ENCODE results near the gene CABLES1.
"Not testable (repeated sequence)": the region's sequence is repeated elsewhere in the genome, so short reads cannot be mapped to it uniquely, and the experiment has no call there.

CABLES1 gene

DNA sequence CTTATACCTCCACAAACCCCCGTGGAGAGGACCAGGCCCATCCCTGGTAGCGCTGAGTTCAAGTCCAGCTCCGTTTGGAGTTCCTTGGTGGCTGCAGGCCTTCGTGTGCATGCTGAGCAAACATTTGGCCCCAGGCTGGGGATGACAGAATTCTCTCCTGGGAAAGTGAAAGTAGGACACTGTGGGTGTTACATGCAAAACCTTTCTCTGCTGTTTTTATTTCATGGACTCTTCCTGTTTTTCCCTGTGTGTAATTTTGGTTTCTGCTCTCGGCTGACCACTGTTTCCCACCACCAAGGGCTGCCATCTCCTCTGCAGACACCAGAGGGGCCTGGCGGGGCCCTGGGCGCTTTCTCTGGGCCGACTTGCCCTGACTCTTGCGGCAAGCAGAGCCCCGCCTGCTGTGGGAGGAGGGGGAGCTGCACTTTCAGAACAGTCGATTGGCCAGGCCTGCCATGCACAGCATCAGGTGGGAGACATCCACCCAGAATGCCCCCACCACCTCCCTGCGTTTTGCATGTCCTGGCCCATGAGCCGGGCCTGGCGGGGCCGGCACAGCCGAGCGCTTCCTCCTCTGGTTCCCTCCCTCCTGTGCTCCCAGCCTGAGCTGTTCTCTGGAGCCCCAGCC, 102.4 kb downstream of the CABLES1 start:
- peak; percentile 58 for DNase-seq (ENCODE audit: low read depth)
- peak overlapping the region; percentile 44 for H3K4me3 ChIP-seq (ENCODE audit: low read length)
- TF ChIP-seq, protein P1, sequence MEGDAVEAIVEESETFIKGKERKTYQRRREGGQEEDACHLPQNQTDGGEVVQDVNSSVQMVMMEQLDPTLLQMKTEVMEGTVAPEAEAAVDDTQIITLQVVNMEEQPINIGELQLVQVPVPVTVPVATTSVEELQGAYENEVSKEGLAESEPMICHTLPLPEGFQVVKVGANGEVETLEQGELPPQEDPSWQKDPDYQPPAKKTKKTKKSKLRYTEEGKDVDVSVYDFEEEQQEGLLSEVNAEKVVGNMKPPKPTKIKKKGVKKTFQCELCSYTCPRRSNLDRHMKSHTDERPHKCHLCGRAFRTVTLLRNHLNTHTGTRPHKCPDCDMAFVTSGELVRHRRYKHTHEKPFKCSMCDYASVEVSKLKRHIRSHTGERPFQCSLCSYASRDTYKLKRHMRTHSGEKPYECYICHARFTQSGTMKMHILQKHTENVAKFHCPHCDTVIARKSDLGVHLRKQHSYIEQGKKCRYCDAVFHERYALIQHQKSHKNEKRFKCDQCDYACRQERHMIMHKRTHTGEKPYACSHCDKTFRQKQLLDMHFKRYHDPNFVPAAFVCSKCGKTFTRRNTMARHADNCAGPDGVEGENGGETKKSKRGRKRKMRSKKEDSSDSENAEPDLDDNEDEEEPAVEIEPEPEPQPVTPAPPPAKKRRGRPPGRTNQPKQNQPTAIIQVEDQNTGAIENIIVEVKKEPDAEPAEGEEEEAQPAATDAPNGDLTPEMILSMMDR (conservative IDR thresholded peaks at IDR 0.05; ENCODE audit: low read length) = peak; percentile 56

DNA sequence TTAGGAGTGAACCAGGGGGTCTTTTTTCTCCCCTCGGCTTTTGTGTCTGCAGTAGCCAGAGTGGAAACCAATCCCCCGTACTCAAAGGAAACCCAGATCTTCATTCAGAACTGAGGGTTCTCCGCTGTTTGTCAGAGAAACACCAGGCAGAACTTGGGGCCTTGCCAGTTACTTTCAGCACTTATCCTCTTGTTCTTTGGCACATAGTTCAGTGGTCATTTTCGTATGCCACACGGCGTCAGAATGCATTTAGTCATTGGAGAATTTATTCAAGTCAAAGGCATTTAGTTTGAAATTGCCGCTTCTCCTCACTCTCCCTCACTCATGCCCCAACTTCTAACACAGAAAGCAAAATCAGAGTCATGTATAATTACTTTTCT, 102.9 kb downstream of the CABLES1 start:
- peak; percentile 91 for DNase-seq (ENCODE audit: low read depth)
- peak overlapping the region; percentile 44 for H3K4me3 ChIP-seq (ENCODE audit: low read length)
- TF ChIP-seq, protein P1 (conservative IDR thresholded peaks at IDR 0.05; ENCODE audit: low read length) = no peak

DNA sequence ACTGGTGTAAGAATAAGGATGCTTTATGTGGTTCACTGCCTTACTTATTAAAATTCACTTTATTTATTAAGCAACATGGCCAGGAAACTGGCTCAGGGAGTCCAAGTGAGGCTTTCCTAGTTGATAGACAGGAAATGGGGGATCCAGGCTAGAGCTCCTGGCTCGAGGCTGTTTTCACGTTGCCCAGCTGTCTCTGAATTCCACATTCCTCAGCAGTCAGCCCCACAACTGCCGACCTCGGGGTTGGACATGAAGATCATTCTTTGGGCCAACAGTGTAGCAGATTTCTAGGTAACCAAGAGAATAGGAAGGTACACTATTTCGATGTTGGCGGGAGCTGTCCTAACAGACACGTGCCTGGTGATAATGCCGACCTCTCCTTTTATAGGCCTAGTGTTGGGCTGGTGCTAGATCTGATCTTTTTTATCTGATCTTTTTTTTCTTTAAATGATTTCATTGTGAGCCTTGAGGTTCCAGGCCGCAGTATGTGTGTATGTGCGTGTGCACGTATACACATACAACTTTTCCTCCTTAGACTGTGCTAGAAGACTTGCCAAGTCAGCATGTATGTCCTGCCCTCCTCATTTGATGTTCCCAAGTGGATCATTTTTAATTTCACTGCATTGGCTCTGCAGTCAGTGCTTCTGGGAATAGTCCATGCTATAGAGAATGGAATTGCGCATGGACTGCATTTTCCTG, 103.5 kb downstream of the CABLES1 start:
- H3K4me3 ChIP-seq (ENCODE audit: low read length) = no peak overlapping the region

GRCh38 chr18:23239350-23239692, 104.0 kb downstream of the CABLES1 start:
- no peak overlapping the region for H3K4me3 ChIP-seq (ENCODE audit: low read length)
- TF ChIP-seq, protein P1 (conservative IDR thresholded peaks at IDR 0.05; ENCODE audit: low read length) = no peak
- no peak for DNase-seq (ENCODE audit: low read depth)

More for the DNA sequence above, 103.5 kb downstream of the CABLES1 start:
- peak; percentile 66 for DNase-seq (ENCODE audit: low read depth)
- TF ChIP-seq, protein P1 (conservative IDR thresholded peaks at IDR 0.05; ENCODE audit: low read length) = no peak

GRCh38 chr18:23239885-23240608, 104.8 kb downstream of the CABLES1 start:
- DNase-seq (ENCODE audit: low read depth) = no peak
- TF ChIP-seq, protein P1 (conservative IDR thresholded peaks at IDR 0.05; ENCODE audit: low read length) = no peak
- no peak overlapping the region for H3K4me3 ChIP-seq (ENCODE audit: low read length)

- no peak for DNase-seq (ENCODE audit: low read depth)
- TF ChIP-seq, protein P1 (conservative IDR thresholded peaks at IDR 0.05; ENCODE audit: low read length) = no peak
- no peak overlapping the region for H3K4me3 ChIP-seq (ENCODE audit: low read length)
These were observed 105.3 kb downstream of the CABLES1 start for GRCh38 chr18:23240609-23240930.

- H3K4me3 ChIP-seq (ENCODE audit: low read length); DNase-seq (ENCODE audit: low read depth): not testable (repeated sequence)
These were observed 106.7 kb downstream of the CABLES1 start for GRCh38 chr18:23241833-23242496.
